Activated CD4-positive, CD25-positive, alpha-beta regulatory T cell treated with anti-CD3 and anti-CD28 coated beads, Interleukin-2, amount 50 U/mL, for 16 hours (primary cell): ENCODE data around the gene AK5.

Source experiments
- DNase-seq: peaks from one replicate; pipeline ENCODE4 v3.0.0-alpha.2; 2020; ENCODE audit warnings: low read depth, low spot score

Gene AK5

DNA sequence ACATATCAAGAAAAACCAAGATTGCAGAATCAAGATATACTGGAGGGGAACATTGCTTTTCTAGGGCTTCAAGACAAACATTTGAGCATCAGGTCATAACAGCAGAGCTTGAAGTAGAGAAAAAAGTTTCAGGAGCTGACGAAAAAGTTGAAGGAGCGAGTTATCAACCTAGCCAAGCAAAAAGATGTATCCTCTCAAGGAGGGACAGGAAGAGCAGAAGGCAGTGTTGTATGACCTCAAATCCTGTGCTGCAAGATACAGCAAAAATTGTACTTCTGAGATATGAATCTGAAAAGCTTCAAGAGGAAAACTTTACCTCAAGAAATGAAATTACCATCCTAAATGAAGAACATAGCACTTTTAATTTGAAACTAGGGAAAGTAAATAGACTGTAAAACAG lies 153.1 kb downstream of the AK5 start:
- no peak for DNase-seq

DNA sequence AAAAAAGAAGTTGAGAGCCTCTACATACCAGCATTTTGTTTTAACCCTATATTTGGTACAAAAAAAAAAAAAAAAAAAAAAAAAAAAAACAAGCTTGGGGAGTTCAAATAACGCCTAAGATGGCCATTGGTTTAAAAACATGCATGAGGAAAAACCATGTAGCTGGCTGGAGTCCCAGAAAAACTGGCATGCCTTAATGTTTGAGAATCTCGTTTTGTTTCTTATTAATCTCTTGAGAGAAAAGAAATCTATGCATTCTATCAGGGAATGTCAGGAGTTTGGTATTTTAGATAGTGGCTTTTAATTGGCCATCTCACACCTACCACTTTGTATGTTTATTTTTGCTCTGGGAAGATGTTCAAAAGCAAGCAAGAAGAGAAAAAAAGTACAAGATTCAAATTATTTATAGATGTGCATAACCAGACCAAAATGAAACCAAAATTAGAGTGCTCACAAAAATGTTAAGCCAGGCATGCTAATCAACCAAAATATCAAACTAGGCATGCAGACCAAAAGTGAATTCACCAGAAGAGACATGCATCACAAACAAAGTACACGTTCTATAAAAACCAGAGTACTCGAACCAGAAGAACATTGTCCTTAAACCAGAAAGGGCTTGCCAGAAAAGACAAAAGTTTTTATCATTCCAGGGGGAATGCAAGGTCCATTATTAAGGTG lies 156.6 kb downstream of the AK5 start:
- DNase-seq, result no peak

DNA sequence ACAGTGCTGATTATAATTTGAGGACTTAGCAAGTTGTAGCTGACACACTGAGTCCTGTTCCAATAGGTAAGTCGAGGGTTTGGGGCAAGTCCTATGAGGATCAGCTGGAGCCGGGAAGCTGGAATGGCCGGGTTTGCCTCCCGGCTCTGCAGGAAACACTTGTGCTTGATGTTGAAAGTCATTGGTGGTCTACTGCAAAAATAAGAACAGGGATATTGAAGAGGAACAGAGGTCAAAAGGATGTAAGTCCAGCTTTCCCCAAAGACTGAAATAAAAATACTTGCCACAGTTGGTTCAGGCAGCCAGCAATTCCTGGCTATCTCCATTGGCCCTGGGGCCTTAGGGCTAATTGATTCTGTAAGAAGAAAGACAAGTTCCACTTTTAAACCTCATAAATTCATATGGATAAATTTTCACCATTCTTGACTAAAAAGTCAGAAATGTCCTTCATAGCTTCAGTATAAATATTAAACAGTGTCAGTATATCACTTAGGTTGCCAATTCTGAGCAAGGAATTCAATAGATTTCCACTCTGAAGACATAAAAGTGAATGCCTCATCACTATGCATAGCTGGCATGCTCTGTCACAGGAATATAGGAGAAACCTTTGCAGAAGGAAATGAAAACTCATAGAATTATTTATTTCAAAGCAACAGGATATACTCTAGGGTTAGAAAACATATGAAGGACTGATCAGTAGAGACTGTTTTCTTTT lies 165.2 kb downstream of the AK5 start:
- DNase-seq, result no peak

DNA sequence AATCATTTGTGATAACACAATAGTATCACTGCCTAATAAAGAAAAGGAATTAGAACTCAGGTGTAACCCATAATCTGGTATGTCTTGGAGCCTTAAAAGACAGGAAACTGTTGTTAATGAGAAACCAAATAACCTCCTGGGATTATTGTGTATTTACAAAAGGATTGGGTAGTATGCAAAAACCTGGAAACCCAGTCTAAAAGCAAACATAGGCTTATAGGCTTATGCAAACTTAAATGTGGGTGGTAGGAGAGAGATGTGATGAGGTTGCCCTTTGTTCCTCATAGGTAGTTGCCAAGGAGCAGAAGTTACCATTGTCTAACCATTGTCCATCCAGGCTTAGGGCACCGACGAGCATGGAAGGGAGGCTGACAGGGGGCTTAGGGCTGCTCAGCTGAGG lies 165.8 kb downstream of the AK5 start:
- no peak for DNase-seq

DNA sequence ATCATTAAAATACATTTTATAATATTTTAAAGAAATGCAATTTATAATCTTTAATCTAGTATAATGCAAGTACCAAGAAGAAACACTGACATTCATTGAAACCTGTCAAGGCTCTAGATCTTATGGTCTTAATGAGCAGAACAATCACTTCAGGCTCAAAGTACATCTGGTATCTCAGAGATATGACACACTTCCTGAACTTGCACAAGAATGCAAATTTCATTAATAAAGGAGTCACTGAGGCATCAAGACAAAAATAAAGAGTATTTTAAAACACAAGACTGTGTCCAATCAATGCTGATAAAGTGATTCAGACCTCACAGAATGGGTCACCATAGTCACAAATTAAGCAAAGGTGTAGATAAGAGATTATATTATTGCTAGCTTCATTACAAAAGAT lies 178.1 kb downstream of the AK5 start:
- no peak for DNase-seq

DNA sequence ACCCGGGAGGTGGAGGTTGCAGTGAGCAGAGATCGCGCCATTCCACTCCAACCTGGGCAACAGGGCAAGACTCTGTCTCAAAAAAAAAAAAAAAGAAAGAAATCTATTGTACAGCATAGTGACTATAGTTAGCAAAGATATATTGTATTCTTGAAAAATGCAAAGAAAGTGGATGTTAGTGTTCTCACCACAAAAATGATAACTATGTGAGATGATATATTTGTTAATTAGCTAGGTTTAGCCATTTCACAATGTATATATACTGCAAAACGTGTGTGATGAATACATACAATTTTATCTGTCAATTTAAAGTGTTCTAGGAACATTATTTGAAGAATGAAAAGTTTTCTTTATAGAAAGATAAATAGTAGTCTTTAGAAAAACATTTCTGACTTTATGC lies 179.9 kb downstream of the AK5 start:
- no peak for DNase-seq

DNA sequence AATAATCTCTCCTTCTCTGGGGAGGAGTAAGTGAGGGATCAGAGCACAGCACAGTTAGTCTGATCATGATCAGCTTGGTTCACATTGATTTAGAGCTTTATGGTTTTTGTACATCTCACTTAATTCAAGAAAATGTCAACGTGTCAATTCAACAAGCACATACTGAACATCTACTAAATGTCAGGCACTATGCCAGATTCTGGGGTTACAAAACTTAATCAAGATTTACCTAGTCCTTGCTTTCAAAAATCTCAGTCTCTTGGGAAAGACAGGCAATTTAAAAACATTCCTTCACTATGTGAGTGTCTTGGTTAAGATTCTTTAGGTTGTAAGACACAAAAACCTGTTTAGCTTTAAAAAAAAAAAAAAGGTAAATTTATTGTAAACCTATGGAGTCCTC lies 181.4 kb downstream of the AK5 start:
- DNase-seq, result no peak

DNA sequence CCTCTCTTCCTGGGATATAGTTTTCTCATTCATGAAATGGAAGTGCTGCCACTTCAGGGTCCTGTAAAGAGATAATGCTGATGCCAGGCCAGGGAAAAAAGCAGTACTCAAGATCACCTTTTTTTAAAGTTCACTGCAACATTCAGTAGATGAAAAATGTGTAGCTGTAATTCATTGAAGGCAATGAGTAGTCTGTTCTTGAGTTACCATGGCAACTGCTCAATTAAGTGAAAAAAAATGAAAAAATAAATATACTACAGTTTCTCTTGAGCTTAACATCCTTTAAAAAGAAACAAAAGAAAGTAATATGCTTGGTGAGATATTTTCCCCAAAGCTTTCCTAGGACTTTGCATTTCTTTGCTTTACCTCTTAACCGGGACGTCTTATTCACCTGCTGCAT lies 183.3 kb downstream of the AK5 start:
- DNase-seq, result no peak

DNA sequence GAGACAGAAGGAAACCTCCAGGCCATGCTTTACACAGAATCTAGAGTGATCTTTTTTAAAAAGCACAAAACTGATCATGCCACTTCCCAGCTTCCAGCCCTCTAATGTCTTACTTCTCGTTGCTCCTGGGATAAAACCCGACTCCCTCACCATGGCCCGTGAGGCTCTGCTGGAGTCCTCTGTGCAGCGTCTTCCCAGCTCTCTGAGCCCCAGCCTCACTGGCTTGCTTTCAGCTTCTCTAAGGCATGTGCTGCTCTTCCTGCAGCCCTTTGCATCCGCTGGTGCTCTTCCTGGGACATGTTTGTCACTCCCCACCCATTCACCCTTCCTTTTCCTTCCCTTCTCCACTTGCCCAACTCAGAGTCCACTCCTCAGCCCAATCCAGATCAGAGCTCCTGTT lies 184.1 kb downstream of the AK5 start:
- DNase-seq, result no peak

DNA sequence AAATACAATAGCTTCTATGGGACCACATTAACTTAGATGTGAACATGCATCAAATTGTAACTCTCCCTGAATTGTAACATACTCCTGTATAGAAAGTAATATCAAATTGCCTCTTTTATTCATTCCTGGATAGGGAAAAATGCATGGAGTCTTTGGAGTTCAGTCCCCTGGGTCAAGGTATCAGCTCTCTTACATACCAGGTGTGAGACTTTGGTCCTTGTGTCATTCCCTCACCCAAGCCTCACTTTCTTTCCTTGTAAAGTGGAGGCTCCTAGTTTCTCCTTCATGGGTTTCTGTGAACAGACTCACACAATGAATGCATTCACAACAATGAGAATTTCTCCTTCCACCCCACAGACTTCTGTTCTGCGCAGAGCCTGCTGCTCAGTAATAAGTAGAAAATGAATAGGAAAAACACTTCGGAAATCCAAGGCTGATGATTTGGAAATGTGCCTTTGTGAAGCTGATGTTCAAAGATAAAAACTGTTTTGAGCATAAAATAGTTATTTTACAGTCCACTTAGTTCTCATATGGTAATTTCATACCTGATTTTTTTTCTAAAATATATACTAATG lies 185.3 kb downstream of the AK5 start:
- no peak for DNase-seq

DNA sequence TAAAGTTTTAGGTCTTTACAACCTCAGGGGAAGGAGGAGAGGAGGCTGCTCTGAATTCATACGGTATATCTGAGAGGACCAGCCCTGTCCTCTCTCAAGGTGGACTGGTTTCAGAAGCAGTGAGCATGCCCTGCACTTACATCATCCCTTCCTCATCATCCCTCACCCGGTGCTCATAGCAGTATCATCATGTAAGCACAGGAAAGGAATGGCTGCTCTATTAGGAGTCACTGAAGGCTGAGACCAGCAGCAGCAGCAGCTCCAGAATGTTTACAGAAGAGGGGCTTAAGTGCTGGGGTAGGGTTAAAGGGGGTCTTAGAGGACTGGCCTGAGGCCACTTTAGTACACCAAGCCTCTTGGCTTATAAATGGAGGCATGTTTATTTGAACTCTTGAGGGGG lies 185.9 kb downstream of the AK5 start:
- DNase-seq, result no peak

DNA sequence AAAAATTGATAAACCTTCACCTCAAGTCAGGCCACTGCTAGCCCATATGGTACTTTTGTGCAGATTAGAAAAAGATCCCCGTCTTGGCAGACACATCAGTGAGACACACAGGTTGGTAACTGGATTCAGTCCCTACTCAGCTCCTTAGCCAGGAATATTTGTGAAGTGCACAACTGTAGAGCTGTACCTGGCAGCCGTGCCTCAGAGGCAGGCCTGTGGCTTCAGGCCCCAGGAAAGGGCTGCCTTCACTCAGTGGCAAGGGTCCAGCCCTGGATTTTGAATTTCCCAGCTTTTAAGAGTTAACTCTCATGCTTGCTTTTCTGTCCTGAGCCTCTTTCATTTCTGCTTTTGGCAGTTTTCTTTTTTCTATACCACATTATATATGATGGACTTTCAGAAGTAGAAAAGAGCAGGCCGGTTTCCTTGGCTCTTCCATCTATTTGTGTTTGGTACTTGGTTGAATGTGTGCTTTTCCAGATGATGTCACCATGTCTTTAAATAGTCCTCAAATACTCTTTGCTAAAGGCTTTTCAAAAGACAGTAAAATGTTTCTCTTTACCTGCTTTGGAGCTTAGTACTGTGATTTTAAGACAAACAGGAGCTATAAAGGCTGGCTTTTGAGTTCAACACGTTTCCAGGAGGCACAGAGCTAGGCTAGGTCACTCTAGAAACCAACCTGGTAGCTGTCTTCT lies 186.6 kb downstream of the AK5 start:
- no peak for DNase-seq

DNA sequence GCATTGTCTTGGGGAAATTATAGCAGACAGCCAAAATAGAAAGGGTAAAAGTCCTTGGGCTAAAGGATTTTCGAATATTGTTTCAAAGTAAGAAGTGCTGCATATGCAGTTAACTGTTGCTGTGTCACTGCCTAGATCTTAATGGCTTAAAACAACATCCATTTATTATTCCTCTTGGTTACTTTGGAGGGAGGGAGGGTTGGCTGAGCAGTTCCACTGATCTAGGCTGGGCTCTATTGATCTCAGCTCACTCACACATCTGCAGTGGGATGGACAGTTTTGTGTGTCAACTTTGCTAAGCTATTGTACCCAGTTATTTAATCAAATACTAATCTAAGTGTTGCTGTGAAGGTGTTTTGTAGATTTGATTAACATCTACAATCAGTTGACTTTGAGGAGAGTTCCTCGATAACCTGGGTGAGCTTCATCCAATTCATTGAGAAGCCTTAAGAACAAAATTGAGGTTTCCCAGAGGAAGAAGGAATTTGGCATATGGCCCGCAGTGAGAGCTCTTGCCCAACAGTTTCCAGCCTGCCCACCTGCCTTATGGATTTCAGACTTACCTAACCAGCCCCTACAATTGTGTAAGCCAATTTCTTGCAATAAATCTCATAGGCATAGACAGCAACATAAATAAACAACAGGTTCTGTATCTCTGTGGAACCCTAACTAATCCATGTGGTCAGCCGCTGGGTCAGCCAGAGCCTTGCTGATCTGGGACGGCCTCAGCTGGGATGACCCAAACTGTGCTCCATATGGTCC lies 187.3 kb downstream of the AK5 start:
- no peak for DNase-seq

DNA sequence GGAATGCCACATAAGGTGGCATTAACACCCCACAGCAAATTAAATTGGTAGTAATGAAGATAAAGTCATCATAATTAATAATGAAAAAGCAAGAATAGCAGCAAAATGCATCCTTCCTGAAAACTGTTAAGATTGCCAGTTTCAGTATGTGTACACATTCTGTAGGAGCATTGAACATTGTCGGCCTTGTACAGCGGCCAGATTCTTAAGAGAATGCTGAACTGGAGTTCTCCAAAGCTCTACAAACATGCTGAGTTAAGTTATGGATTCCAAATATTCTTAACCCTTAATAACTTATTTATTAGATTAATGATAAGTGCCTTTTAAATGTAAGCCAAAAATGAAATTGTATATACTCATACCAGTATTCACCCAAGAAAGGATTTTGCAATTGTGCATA lies 189.9 kb downstream of the AK5 start:
- no peak for DNase-seq

DNA sequence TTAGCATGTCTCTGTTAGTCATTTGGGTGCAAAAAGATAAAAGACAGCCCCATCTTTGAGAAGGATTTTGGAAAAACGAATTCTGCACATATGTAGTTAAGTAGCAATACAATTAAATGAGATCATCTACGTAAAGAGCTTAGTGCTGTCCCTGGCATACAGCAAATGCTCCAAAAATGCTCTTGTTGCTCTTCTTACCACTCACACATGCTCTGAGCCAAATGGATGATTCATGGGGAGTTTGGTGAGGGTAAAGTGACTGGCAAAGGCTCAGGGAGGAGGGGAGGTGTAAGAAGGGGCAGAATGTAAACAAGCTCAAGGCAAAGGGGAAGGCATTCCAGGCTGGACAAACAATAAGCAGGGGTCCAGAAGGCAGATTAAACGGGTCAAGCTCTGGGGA lies 191.9 kb downstream of the AK5 start:
- no peak for DNase-seq

DNA sequence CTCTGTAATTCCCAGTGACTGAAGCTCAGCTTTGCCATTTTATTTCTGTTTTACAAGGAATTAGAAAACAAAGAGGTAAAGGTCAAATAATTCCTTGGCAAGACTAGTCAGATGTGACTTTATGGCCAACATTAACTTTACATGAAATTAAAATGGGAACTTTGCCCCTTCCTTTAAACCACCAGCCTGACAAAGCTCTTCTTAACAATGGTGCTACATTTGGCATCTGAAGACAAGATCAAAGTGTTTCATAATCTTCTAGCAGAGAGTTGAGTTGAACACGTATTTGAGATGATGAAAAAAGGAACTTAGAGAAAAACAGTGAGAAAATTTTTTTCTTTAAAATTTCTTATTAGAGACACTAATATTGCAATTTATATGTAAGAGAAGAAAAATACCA lies 193.8 kb downstream of the AK5 start:
- no peak for DNase-seq

DNA sequence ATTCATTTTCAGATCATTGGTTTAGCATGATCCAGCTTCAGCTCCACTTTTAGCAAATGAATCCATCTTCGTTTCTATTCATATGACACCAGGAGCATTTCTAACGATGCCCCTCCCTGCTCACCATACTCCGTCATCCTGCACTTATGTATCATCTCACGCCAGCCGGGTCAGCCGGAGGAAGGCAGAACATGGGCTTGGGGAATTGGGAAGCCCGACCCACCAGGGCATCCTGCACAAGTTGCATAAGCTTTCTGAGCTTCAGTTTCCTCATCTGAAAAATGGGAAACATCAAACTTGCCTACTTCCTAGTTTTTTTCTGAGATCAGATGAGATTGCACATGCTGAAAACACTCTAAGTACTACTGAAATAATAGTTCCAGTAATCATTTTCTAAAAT lies 194.7 kb downstream of the AK5 start:
- DNase-seq, result no peak

DNA sequence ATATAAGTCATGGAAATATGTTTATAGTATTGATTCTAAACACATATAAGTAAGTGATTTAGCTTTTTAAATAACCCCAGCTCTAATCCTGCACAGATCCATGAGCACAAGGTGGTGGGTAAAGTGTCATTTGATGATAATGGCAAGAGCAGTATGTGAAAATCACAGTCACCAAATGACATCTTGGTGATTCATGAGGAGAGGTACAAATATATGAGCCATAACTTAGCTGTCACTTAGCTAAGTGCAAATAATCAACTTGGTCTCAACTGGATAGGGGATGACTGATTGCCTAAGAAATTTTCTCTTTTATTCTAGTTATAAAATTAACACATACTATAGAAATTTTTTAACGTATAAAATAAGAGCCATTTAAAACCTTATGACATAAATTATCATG lies 202.5 kb downstream of the AK5 start:
- no peak for DNase-seq

DNA sequence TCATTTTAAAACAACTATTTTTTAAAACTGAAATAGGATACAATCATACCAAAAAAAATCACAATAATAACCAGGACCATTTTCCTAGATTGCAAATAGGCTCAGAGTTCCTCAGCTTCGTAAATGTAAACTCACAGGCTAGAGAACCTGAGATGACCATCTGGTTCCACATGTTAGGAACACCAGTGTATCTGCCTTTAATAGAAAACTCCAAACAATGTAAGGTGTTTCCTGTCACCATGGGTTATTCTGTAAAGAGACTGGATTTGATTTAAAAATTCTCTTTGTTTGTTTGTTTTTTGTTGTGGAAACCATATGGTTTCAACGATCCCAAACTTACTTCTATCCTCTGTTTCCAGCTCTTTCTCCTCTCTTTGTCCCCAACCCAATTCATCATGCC lies 203.1 kb downstream of the AK5 start:
- DNase-seq, result no peak

DNA sequence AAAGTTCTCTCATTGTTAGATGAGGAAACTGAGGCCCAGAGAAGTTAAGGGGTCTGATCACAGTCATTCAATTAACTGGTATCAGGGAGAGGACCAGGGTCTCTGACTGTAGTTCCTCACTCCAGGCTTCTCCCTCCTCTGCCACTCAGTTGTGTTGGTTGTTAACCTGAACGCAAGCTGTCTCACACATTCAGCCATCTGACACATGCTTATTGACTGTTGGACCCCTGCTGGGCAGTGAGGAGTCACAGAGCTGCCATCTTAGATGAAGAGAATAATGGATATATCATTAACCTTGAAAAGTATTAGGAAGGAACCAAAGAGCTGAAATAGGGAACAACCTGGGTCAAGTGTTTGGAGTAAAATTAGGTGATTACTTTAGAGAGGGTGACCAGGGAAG lies 205.8 kb downstream of the AK5 start:
- DNase-seq, result no peak

DNA sequence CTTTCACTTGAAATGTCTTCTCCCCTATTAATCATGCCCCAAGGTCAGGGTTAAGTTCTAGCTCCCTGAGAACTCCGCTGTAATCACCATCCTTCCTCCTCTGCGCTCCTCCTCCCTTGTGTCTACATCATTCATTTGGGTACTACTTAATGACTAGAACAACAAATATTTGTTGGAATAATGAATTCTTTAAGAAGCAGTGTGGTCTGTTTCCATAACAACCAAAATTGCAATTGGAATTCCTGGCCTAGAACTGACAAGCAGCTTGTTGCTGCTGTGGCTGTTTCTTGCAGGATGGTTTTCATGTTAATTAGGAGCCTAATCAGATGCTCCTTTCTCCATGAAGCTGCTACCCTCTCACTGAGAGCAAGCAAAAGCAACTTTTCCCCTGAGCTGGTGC lies 208.1 kb downstream of the AK5 start:
- DNase-seq, result no peak

DNA sequence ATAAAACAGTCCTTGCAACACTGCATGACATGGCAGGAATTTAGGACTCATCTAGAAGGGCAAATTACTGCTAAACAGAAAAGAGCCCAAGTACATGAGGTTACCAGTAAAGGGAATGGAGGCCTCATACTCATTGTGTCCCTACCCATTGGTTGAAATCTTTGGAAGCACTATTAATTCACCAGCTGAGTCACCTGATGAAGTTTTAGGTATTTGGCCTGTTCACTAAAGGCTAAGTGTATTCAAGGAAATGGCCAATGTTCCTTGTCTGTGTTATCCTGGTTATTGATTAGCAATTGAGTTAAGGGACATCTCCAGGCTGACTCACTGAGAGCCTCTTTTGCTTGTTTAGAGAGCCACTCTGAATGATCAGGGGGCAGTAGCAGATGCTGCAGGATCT lies 212.2 kb downstream of the AK5 start:
- DNase-seq, result no peak
